CD14-positive monocyte (primary cell): Measurements from ENCODE around the gene WDR82. TPM values are rescaled to one million over a fixed set of nuclear protein-coding genes. Genes with fewer than 3 reads are reported as not detected.

Experiments used
- DNase-seq, 3 donors: peaks; one replicate each; pipeline ENCODE4 v3.0.0-alpha.2; 2011 to 2022
- H2AFZ ChIP-seq: 2 replicates; pipeline ENCODE4 v1.6.0; 2012; ENCODE audit warnings: mild to moderate bottlenecking, low read depth, low read length, inconsistent platforms; ENCODE audit not compliant: insufficient read depth, poor library complexity, severe bottlenecking
- H3K27ac ChIP-seq, 2 donors: 1 replicate in 1 of 2; 2 replicates in 1 of 2; pipeline ENCODE4 v1.5.1; 2012 to 2013; ENCODE audit warnings: low read length in 2 of 2, control low read depth in 1 of 2, inconsistent platforms in 1 of 2, low read depth in 1 of 2, mild to moderate bottlenecking in 1 of 2
- H3K27me3 ChIP-seq, 2 donors: one replicate each; pipeline versions ENCODE4 v1.6.0 to v1.6.1; 2011 to 2013; ENCODE audit warnings: low read length in 2 of 2; ENCODE audit not compliant: control insufficient read depth in 2 of 2, insufficient read depth in 2 of 2
- H3K36me3 ChIP-seq, 2 donors: replicated peaks in 1 of 2; 1 replicate in 1 of 2; 2 replicates in 1 of 2; pipeline versions ENCODE4 v1.5.1 to v1.6.1; 2012 to 2013; ENCODE audit warnings: low read length in 2 of 2, control low read depth in 1 of 2, inconsistent platforms in 1 of 2, mild to moderate bottlenecking in 1 of 2; ENCODE audit not compliant: insufficient read depth in 2 of 2, control insufficient read depth in 1 of 2
- H3K4me1 ChIP-seq, 2 donors: 1 replicate in 1 of 2; 2 replicates in 1 of 2; pipeline versions ENCODE4 v1.5.1 to v1.6.1; 2012 to 2013; ENCODE audit warnings: low read length in 2 of 2, control low read depth in 1 of 2, inconsistent platforms in 1 of 2, mild to moderate bottlenecking in 1 of 2, moderate library complexity in 1 of 2; ENCODE audit not compliant: insufficient read depth in 2 of 2, control insufficient read depth in 1 of 2
- H3K4me2 ChIP-seq: replicated peaks from 2 replicates; pipeline ENCODE3; 2012; ENCODE audit warnings: low read length, moderate library complexity, mild to moderate bottlenecking; ENCODE audit not compliant: poor library complexity, severe bottlenecking; ENCODE audit errors: extremely low read depth
- H3K4me3 ChIP-seq, 3 experiments: fragments of 200-600 bp in 1 of 3; sonication (generic) in 1 of 3; replicated peaks in 1 of 3; 1 replicate in 2 of 3; 2 replicates in 1 of 3; pipeline ENCODE4 v1.5.1; 2011 to 2013; ENCODE audit warnings: low read length in 3 of 3, mild to moderate bottlenecking in 3 of 3, control low read depth in 2 of 3, low read depth in 2 of 3, inconsistent platforms in 1 of 3, moderate library complexity in 1 of 3
- H3K79me2 ChIP-seq: 2 replicates; pipeline ENCODE4 v1.6.0; 2012; ENCODE audit warnings: mild to moderate bottlenecking, control low read depth, inconsistent platforms, low read length, moderate library complexity; ENCODE audit not compliant: insufficient read depth
- H3K9ac ChIP-seq: 2 replicates; pipeline ENCODE4 v1.6.0; 2017; ENCODE audit warnings: low read length, mild to moderate bottlenecking; ENCODE audit not compliant: insufficient read depth, poor library complexity, severe bottlenecking
- H3K9me3 ChIP-seq, 2 donors: replicated peaks in 1 of 2; 1 replicate in 1 of 2; 2 replicates in 1 of 2; pipeline versions ENCODE4 v1.5.1 to v1.6.1; 2012 to 2013; ENCODE audit warnings: low read length in 2 of 2, control low read depth in 1 of 2; ENCODE audit not compliant: control insufficient read depth in 1 of 2, insufficient read depth in 1 of 2
- H4K20me1 ChIP-seq: 2 replicates; pipeline ENCODE4 v1.6.0; 2012; ENCODE audit warnings: mild to moderate bottlenecking, low read length, control low read depth, moderate library complexity; ENCODE audit not compliant: insufficient read depth
- H3K27ac Mint-ChIP-seq, 7 donors: one replicate each; pipeline ENCODE4 v1.8.0; 2020; ENCODE audit warnings: mild to moderate bottlenecking in 7 of 7, mixed read lengths in 7 of 7, moderate library complexity in 6 of 7, inconsistent platforms in 2 of 7
- H3K27me3 Mint-ChIP-seq, 3 donors: one replicate each; pipeline ENCODE4 v1.8.0; 2021 to 2022; ENCODE audit warnings: low read depth in 3 of 3, mild to moderate bottlenecking in 3 of 3, mixed read lengths in 3 of 3, moderate library complexity in 3 of 3, inconsistent platforms in 1 of 3
- H3K36me3 Mint-ChIP-seq, 2 donors: one replicate each; pipeline ENCODE4 v1.8.0; 2020; ENCODE audit warnings: mixed read lengths in 2 of 2, inconsistent platforms in 1 of 2, mild to moderate bottlenecking in 1 of 2
- H3K4me1 Mint-ChIP-seq: one replicate; pipeline ENCODE4 v1.8.0; 2020; ENCODE audit warnings: mild to moderate bottlenecking, mixed read lengths
- H3K4me3 Mint-ChIP-seq, 2 donors: one replicate each; pipeline ENCODE4 v1.8.0; 2020; ENCODE audit warnings: mild to moderate bottlenecking in 2 of 2, mixed read lengths in 2 of 2, moderate library complexity in 1 of 2
- H3K9me3 Mint-ChIP-seq, 7 donors: one replicate each; pipeline ENCODE4 v1.8.0; 2020 to 2022; ENCODE audit warnings: mixed read lengths in 7 of 7, mild to moderate bottlenecking in 6 of 7, moderate library complexity in 6 of 7, inconsistent platforms in 2 of 7
- CTCF ChIP-seq: fragments of 200-600 bp; IDR thresholded peaks from one replicate; pipeline ENCODE4 v1.8.0; 2022; ENCODE audit warnings: antibody characterized with exemption, mild to moderate bottlenecking
- WGBS: methylation state at CpG from one replicate; pipeline ENCODE4 v1.1.5; 2013; ENCODE audit warnings: missing lambda C conversion rate; ENCODE audit not compliant: insufficient coverage; 5-methylcytosine and 5-hydroxymethylcytosine counted together
- intact Hi-C, 2 donors: fragments of 100-400 bp; cut with micrococcal nuclease; formaldehyde crosslinking; loops; one replicate each; pipeline versions ENCODE4 v1.15.0 to v1.15.1; 2023
- polyA plus RNA-seq, 3 donors: library from polyadenylated mRNA; depleted of rRNA in 1 of 3; unstranded in 2 of 3; stranded (reverse) in 1 of 3; fragments of 300-500 nt in 2 of 3; fragments of >200 nt in 1 of 3; fragmentation: Illumina TruSeq in 2 of 3; gene quantifications; 1 replicate in 2 of 3; 2 replicates in 1 of 3; pipeline ENCODE4 v1.2.3, GENCODE V29; 2012 to 2021

Gene WDR82
- polyA plus RNA-seq, 3 donors, result 27.3 to 33.4 (median 32.3) TPM

DNA sequence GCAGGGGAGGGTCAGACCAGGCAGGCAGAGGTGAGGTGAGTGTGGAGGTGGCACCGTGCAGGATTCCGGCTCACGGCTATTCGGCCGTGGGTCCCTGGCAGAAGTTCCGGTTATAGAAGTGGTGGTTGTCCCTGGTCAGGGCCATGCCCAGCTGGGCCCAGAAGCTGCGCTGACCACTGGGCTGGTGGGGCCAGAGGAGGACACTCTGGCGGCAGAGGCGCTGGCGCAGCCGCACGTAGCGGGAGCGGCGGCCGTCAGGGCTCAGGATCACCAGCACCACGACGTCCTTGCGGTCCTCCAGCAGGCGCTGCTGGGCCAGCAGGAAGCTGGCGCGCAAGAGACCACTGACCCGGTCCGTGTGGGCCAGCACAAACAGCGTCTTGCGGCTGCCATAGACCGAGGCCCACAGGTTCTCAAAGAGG lies 57.3 kb downstream of the WDR82 start:
- H3K9me3 Mint-ChIP-seq, result no peaks in the 10 kb centered on the region
- peaks cover 0 to 7% of the 10 kb centered on the region in 2 donors for H3K36me3 ChIP-seq
- intact Hi-C loops, result no loop called here
- no peaks in the 10 kb centered on the region for H3K79me2 ChIP-seq
- peaks cover 42 to 49% of the 10 kb centered on the region in 2 donors for H3K4me1 ChIP-seq
- no peak overlapping the region for H3K27ac Mint-ChIP-seq
- H2AFZ ChIP-seq, result no peak overlapping the region
- DNase-seq, result no peak
- H3K4me1 Mint-ChIP-seq, result peaks cover 53% of the 10 kb centered on the region
- H3K4me2 ChIP-seq, result no peak overlapping the region
- no peaks in the 10 kb centered on the region for H3K27me3 ChIP-seq
- 95% methylated on average over 27 of the region's 27 CpGs for WGBS
- H3K9me3 ChIP-seq, result no peaks in the 10 kb centered on the region
- peaks cover 27 to 30% of the 10 kb centered on the region in 2 donors for H3K36me3 Mint-ChIP-seq
- no peak overlapping the region for H3K9ac ChIP-seq
- H3K27ac ChIP-seq, result no peak overlapping the region
- TF ChIP-seq CTCF, result no peak
- H3K4me3 ChIP-seq, result no peak overlapping the region
- H4K20me1 ChIP-seq, result peaks cover 6% of the 10 kb centered on the region
- no peak overlapping the region for H3K4me3 Mint-ChIP-seq
- H3K27me3 Mint-ChIP-seq, result peaks cover 0 to 3% (median 2%) of the 10 kb centered on the region in 3 donors

- Histone ChIP-seq H2AFZ (no peak overlapping the region), H3K27ac (no peak overlapping the region), H3K36me3 (peaks cover 4 to 14% of the 10 kb centered on the region in 2 donors), H3K4me2 (no peak overlapping the region), H3K4me3 (no peak overlapping the region), H3K79me2 (no peaks in the 10 kb centered on the region), H3K9me3 (no peaks in the 10 kb centered on the region), H3K27me3 (no peaks in the 10 kb centered on the region), H4K20me1 (no peaks in the 10 kb centered on the region), H3K9ac (no peak overlapping the region), H3K4me1 (peaks cover 35 to 42% of the 10 kb centered on the region in 2 donors)
- peaks cover 34 to 35% of the 10 kb centered on the region in 2 donors for H3K36me3 Mint-ChIP-seq
- no peak overlapping the region for H3K27ac Mint-ChIP-seq
- 0% methylated on average over 5 of the region's 9 CpGs for WGBS
- H3K4me1 Mint-ChIP-seq, result peaks cover 49% of the 10 kb centered on the region
- H3K4me3 Mint-ChIP-seq, result no peak overlapping the region
- no peaks in the 10 kb centered on the region for H3K9me3 Mint-ChIP-seq
- intact Hi-C loops, result no loop called here
- peak; percentile 80 for TF ChIP-seq CTCF
- DNase-seq, result peak; percentile 68 to 76 (median 73)
- peaks cover 0 to 3% (median 2%) of the 10 kb centered on the region in 3 donors for H3K27me3 Mint-ChIP-seq
Observed at GRCh38 chr3:52220380-52221026, 57.9 kb downstream of the WDR82 start.
